Gastrocnemius medialis (tissue), 4 donors: ENCODE results near the gene REXO1.

Source experiments
- POLR2A ChIP-seq, 2 donors: fragments of 450-650 bp; IDR thresholded peaks; one replicate each; pipeline ENCODE4 v1.6.1; 2017; ENCODE audit warnings: antibody characterized with exemption in 2 of 2, mild to moderate bottlenecking in 2 of 2, moderate library complexity in 2 of 2
- TF ChIP-seq, protein P1 (sequence below), 5 experiments: fragments of 450-650 bp in 3 of 5; fragments of 200-600 bp in 2 of 5; sonication (generic) in 2 of 5; IDR thresholded peaks in 4 of 5; conservative IDR thresholded peaks in 1 of 5; 1 replicate in 4 of 5; 2 replicates in 1 of 5; pipeline ENCODE4 v1.5.1; 2016 to 2019; ENCODE audit warnings: antibody characterized with exemption in 5 of 5, mild to moderate bottlenecking in 3 of 5, moderate library complexity in 3 of 5

DNA sequence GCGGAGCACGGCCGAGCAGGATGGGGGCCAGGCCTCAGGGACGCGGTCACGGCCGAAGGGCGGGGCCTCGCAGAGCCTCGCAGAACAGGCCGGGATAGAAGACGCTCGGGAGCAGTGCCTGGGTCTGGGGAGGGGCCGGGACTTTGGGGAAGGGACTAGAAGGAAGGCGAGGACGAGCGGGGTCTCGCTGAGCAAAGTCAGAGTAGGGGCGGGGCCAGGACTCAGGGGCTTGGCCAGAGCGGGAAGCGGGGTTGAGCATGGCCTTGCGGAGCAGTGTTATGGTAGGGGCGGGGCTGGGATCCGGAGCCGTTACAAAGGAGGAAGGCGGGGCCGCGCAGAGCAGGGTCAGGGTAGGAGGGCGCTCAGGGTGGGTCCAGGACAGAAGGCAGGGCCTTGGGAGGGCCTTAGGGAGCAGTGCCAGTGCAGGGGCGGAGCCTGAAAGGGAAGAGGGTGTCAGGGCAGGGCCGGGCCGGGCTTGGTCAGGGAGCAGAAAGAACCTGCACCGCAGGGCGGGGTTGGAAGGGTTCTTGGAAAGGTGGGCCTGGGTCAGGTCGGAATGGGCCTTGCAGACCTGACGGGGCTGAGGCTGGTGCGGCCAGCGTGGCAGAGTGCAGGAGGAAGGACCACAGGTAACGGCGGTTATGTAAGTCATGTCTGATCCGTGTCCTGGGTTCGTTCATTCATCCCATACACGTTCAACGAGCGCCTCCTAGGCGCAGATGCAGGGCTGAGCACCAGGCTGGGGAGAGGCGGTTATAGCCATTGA lies 35.7 kb downstream of the REXO1 start:
- TF ChIP-seq, protein P1, sequence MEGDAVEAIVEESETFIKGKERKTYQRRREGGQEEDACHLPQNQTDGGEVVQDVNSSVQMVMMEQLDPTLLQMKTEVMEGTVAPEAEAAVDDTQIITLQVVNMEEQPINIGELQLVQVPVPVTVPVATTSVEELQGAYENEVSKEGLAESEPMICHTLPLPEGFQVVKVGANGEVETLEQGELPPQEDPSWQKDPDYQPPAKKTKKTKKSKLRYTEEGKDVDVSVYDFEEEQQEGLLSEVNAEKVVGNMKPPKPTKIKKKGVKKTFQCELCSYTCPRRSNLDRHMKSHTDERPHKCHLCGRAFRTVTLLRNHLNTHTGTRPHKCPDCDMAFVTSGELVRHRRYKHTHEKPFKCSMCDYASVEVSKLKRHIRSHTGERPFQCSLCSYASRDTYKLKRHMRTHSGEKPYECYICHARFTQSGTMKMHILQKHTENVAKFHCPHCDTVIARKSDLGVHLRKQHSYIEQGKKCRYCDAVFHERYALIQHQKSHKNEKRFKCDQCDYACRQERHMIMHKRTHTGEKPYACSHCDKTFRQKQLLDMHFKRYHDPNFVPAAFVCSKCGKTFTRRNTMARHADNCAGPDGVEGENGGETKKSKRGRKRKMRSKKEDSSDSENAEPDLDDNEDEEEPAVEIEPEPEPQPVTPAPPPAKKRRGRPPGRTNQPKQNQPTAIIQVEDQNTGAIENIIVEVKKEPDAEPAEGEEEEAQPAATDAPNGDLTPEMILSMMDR (IDR thresholded peaks at IDR 0.05 in 4 of 5, conservative IDR thresholded peaks at IDR 0.05 in 1 of 5), result peak in 3 of 5 experiments; percentile 9 to 32 (median 25)
- TF ChIP-seq POLR2A (IDR thresholded peaks at IDR 0.05), result peak in 1 of 2 donors; percentile 6
